ENCODE results near the gene ARFGAP1.

Gene ARFGAP1

DNA sequence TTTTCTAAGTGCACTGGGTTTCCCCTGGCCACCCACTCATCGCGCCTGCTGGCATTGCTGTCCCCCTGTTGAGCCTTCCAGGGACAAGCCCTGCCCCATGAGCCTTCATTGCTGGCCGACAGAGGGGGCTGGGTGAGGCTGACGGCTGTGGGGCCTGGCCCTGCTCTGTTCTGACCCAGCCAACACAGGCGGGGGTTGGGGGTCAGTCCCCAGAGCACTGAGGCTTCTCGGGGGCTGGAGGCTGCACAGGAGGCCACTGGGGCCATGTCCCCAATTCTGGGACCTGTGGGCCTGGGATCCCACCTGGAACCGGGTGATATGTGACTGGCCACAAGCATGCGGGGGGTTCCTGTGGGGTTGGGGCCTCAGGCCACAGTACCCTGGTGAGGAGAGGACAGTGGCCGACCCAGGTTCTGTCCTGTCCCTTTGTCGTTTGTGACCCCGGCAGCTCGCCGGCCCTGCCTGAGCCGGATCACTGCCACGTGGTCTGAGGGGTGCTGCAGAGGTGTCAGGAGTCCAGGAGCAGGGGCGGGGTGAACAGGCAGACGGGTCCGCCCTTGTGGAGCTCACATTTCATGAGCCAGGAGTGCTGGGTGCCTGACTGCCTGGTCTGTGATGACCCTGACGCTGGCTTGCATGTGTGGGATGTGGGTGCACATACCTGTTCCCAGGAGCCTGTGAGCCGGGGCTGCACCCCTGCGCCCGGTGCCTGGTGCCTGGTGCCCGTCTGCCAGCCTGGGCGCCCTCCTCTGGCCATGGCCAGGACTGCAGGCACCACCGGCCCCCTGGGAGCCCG lies 18.3 kb downstream of the ARFGAP1 start:
- H3K4me3 ChIP-seq (ENCODE audit: low read depth, low read length), result no peak overlapping the region
- TF ChIP-seq, protein P1, sequence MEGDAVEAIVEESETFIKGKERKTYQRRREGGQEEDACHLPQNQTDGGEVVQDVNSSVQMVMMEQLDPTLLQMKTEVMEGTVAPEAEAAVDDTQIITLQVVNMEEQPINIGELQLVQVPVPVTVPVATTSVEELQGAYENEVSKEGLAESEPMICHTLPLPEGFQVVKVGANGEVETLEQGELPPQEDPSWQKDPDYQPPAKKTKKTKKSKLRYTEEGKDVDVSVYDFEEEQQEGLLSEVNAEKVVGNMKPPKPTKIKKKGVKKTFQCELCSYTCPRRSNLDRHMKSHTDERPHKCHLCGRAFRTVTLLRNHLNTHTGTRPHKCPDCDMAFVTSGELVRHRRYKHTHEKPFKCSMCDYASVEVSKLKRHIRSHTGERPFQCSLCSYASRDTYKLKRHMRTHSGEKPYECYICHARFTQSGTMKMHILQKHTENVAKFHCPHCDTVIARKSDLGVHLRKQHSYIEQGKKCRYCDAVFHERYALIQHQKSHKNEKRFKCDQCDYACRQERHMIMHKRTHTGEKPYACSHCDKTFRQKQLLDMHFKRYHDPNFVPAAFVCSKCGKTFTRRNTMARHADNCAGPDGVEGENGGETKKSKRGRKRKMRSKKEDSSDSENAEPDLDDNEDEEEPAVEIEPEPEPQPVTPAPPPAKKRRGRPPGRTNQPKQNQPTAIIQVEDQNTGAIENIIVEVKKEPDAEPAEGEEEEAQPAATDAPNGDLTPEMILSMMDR (IDR thresholded peaks at IDR 0.05; ENCODE audit: borderline replicate concordance, insufficient read depth, low read depth, low read length), result peak; percentile 86

DNA sequence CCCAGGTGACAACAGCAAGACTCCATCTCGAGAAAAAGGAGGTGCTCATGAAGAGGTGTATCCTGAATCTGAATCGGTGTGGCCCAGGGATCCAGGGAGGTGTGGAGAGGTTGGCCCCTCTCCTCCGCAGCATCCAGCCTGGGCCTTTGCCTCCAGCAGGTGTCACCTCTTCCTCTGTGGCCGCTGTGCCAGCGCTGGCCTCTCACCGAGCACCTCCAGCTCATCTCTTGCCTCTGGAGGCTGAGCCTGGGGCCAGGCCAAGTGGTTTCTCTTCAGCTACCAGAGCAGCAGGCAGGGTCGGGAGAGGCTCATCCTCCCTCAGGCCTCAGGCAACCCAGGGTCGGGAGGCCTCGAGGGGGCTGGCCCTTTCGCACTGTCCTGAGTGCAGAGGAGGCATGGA lies 19.2 kb downstream of the ARFGAP1 start:
- TF ChIP-seq, protein P1 (IDR thresholded peaks at IDR 0.05; ENCODE audit: borderline replicate concordance, insufficient read depth, low read depth, low read length), result no peak
- no peak overlapping the region for H3K4me3 ChIP-seq (ENCODE audit: low read depth, low read length)

DNA sequence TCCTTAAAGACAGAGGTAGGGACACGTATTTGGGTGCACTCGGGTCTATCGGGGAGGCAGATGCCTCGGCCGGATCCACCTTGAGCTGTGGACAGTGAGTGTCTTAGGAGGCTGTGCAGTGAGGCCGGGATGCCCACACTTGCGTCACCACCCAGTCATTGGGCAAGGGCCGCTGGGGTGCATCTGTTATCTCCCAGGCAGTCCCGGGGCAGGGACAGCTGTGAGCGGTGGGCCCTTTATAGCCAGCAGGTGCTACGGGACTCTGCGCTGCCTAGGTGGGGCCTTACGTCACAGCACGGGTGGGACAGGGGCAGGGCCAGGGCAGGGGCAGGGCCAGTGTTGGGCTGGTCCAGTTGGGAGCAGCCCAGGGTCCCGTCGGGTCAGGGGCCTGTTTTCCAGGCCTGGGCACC lies 19.7 kb downstream of the ARFGAP1 start:
- TF ChIP-seq, protein P1 (IDR thresholded peaks at IDR 0.05; ENCODE audit: borderline replicate concordance, insufficient read depth, low read depth, low read length), result no peak
- H3K4me3 ChIP-seq (ENCODE audit: low read depth, low read length), result no peak overlapping the region

DNA sequence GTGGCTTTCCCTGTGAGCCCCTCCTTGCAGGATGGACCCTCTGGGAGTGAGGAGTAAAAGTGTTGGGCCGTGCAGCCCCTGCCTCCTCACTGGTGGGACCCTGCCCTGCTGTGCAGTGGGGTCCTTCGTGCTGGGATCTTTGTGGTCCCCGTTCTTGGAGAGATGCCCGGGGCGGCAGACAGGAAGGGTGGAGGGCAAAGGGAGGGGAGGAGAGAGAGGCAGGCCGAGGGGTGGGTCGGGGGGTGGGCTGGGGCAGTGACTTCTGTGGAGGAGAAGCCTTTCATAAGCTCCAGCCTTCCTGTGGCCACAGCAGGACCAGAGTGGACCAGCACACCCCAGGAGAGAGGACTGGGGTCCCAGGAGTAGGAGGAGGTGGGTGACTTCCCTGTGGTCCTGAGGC lies 20.3 kb downstream of the ARFGAP1 start, which contains the start of gene COL20A1:
Gene COL20A1, plus strand, starts transcription at position 283 of the 400 bp plus-strand sequence. CDS start 1,922 bp downstream, outside the sequence.
- TF ChIP-seq, protein P1 (IDR thresholded peaks at IDR 0.05; ENCODE audit: borderline replicate concordance, insufficient read depth, low read depth, low read length), result no peak
- H3K4me3 ChIP-seq (ENCODE audit: low read depth, low read length), result no peak within 1 kb of the TSS

- no peak overlapping the region for H3K4me3 ChIP-seq (ENCODE audit: low read depth, low read length)
- TF ChIP-seq, protein P1 (IDR thresholded peaks at IDR 0.05; ENCODE audit: borderline replicate concordance, insufficient read depth, low read depth, low read length), result no peak
These were observed 20.8 kb downstream of the ARFGAP1 start for GRCh38 chr20:63293456-63293855.

- H3K4me3 ChIP-seq (ENCODE audit: low read depth, low read length), result no peak overlapping the region
- TF ChIP-seq, protein P1 (IDR thresholded peaks at IDR 0.05; ENCODE audit: borderline replicate concordance, insufficient read depth, low read depth, low read length), result no peak
These were observed 21.4 kb downstream of the ARFGAP1 start for GRCh38 chr20:63293871-63294535.
